HEK293 (cell line): Measurements from ENCODE around the gene ELAVL1.

Experiments
- CTCF ChIP-seq: fragments of 450-650 bp; formaldehyde crosslinking; IDR thresholded peaks from 2 replicates; pipeline ENCODE4 v1.5.1; 2016; ENCODE audit warnings: missing biosample characterization, missing genetic modification characterization
- REST ChIP-seq: fragments of 450-650 bp; formaldehyde crosslinking; IDR thresholded peaks from 2 replicates; pipeline ENCODE4 v1.5.1; 2016; ENCODE audit warnings: missing biosample characterization, missing genetic modification characterization
- ZNF571 ChIP-seq: fragments of 450-650 bp; formaldehyde crosslinking; IDR thresholded peaks from 2 replicates; pipeline ENCODE4 v1.5.0; 2017; ENCODE audit warnings: missing biosample characterization, missing genetic modification characterization
- ZNF660 ChIP-seq: fragments of 450-650 bp; IDR thresholded peaks from 2 replicates; pipeline ENCODE4 v1.5.1; 2018; ENCODE audit warnings: missing biosample characterization, mild to moderate bottlenecking, missing genetic modification characterization

GRCh38 chr19:8001651-8001994, 3.8 kb downstream of the ELAVL1 start:
- no peak for TF ChIP-seq CTCF (tag by site-specific recombination)
- TF ChIP-seq ZNF571 (tag by site-specific recombination): no peak
- no peak for TF ChIP-seq REST
- TF ChIP-seq ZNF660 (tag by site-specific recombination): no peak
